Stimulated activated CD8-positive, alpha-beta memory T cell treated with anti-CD3 and anti-CD28 coated beads, Interleukin-7, amount 100 ng/mL, for 1 hour (primary cell): ENCODE measurements around the gene DHX16.
A peak's percentile ranks its signal among the peaks of the same experiment; 100 is the strongest.
"Not testable (repeated sequence)": the region's sequence is repeated elsewhere in the genome, so short reads cannot be mapped to it uniquely, and the experiment has no call there.

ENCODE experiments used
- DNase-seq, 2 donors: peaks; one replicate each; pipeline ENCODE4 v3.0.0-alpha.2; 2020; ENCODE audit warnings: low read depth in 2 of 2

DHX16 gene

DNA sequence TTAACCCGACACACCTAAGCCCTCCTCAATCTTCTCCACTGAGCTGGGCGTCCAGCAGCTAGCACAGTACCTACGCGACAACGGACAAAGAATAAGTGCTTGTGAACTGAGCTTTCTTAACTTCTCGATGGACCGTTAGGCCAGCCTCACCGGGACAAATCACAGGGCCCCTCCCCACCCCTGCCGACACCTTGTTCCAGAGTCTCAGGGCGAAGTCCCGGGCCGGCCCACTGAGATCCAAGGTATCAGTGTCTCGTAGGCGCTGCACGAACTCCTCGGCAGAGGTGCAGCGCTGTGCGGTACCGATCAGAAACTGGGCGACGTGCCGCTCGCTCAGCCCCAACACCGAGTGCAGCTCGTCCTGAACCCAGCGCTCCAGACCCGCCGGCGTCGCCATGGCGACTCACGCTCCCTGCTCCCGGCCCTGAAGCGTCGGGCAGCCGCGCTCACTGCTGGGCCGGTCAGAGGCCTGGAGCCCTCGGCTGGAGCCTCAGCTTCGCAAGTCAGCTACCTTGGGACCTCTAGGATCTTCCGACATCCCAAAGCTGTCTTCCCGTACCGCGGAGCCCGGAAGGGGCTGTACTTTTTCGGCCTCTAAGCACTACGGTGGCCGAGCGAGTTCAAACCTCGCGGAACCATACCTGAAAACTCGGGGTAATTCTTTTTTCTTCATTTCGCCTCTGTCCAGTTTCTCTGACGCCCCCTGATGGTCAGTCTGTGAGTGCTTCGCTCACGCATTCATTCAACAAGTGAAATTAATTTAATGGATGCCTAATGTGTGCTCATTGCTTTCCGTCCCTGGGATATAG lies at the start of gene DHX16:
TSS of gene DHX16 (minus strand) at position 562 of the 809 bp plus-strand sequence. CDS start at position 397, 165 bp downstream.
- DNase-seq = peak; percentile 79 to 84

DNA sequence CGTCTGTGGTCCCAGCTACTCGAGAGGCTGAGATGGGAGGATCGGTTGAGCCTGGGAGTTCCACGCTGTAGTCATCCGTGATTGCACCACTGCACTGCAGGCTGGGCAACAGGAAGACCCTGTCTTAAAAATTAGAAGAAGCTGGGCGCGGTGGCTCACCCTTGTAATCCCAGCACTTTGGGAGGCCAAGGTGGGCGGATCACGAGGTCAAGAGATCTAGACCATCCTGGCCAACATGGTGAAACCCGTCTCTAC lies 49.1 kb upstream of the DHX16 start:
- not testable (repeated sequence) for DNase-seq

- peak; percentile 89 to 93 for DNase-seq
Measured at GRCh38 chr6:30721198-30722024, 48.6 kb upstream of the DHX16 start.

DNA sequence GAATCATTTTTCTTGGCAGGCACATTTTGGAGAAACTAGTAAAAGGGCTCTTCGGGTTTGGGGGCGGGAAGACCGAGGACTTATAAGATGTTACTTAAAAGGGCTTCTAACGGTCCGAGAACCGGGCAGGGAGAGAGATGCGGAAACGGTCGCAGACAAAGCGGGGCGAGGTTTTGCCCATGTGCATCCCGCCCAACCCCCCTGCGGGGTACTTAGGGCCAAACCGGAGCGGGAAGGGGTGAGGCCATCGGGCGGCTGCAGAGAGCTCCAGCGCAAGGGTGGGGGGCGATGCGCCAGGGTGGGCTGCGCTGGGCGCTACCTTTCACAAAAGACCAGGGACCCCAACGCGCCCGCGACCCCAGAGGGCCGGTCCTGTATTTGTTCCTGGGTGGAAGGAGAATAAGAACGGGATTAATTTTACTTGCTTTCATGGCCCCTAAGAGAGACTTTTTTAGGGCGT lies 48.0 kb upstream of the DHX16 start:
- DNase-seq = no peak

DNA sequence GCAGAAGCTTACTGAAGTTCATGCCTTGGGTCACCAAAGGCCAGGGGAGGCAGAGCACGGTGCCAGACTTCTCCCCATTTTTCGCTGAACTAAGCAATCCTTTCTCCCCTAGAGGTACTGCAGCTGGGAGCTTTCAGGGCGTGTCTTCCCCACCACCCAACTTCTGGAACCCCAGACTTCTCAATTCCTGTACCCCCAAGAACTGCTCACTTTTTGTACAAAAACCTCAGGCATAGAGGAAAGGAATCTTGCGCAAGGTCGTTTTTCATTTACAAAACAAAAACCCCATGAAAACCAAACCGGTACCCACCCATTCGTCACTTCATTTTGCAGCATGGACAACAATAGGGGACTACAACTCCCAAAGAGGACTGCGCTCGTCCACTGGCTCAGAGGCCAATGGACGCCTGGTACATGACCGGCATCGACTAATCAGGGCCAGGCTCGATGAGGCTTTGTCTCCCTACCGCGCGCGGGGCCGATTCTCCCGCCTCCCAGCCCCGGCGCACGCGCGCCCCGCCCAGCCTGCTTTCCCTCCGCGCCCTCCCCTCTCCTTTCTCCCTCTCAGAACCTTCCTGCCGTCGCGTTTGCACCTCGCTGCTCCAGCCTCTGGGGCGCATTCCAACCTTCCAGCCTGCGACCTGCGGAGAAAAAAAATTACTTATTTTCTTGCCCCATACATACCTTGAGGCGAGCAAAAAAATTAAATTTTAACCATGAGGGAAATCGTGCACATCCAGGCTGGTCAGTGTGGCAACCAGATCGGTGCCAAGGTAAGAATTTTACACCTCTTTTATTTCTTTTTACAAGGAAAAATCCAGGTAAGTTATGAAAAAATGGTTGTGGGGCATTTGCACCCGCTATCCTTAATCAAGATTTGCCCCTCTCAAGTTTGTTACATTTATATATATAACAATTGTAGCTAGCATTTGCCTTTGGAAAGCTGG lies 47.3 kb upstream of the DHX16 start, which contains the start of gene TUBB:
TSS of gene TUBB (plus strand) at position 562 of the 947 bp plus-strand sequence. CDS start at position 717, 155 bp downstream.
- DNase-seq = peak; percentile 86 to 91

GRCh38 chr6:30719356-30719755 lies 46.5 kb upstream of the DHX16 start:
- DNase-seq = no peak

- DNase-seq = not testable (repeated sequence)
Measured at GRCh38 chr6:30717845-30718720, 45.3 kb upstream of the DHX16 start.

GRCh38 chr6:30717129-30717844 lies 44.5 kb upstream of the DHX16 start, which contains the start of gene MDC1:
Gene MDC1, minus strand, starts transcription at chr6:30717281. Its CDS starts 2,106 bp downstream, at chr6:30715175.
- DNase-seq = peak; percentile 96 to 98

DNA sequence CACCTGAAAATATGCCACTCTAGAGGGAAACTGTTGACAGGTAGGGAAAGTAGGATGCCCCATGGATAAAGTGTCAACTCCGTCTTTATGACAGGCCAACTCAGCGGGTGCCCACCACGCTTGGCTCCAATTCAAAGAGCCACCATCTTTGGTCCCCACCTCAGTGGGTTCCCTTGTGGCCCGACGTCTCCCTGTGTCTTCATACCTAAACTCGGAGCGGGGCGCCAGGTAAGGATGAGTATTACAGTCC lies 44.0 kb upstream of the DHX16 start:
- DNase-seq = no peak

DNA sequence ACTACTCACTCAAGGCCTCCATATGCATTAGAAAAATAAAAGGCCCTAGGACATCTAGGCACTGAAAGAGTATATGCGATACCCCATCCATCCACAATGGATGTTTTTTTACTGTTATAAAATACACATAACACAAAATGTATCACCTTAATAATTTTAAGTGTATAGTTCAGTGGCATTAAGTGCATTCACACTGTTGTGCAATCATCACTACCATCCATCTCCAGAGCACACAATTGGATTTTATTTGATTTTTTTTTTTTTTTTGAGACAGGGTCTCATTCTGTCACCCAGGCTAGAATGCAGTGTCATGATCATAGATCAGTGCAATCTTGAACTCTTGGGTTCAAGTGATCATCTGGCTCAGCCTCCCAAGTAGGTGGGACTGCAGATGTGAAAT lies 41.5 kb upstream of the DHX16 start:
- DNase-seq = no peak

GRCh38 chr6:30712441-30712945 lies 39.7 kb upstream of the DHX16 start:
- DNase-seq = no peak

GRCh38 chr6:30711758-30712380 lies 39.1 kb upstream of the DHX16 start:
- no peak for DNase-seq

- no peak for DNase-seq
Measured at GRCh38 chr6:30709101-30709868, 36.5 kb upstream of the DHX16 start.

DNA sequence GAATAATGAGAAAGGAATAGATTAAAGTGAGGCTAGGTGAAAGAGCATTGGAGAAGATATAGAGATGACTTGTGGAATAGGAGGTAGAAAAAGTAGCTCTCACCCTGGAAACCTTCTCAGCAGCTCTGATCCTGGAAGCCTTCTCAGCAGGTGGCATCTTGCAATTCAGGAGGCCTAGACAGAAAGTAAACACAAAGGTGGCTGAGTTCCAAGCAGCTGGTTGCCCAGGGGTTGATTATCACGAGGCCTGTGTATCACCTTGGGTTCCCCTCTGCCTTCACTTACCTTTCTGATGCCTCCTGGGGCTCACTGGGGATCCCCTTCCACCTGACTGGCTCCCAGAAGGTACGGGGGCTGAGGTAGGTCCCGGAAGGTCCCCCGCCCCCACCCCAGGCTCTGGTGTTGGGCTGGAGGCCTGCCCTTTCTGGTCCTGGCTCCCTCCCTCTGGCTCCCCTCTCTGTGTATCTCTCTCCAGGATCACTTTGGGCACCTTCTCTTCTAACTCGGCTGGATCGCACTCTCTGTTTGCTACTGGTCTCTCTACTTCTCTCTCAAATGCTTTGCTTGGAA lies 34.6 kb upstream of the DHX16 start:
- no peak for DNase-seq

GRCh38 chr6:30705620-30706019 lies 32.8 kb upstream of the DHX16 start:
- DNase-seq = no peak

GRCh38 chr6:30703821-30704220 lies 31.0 kb upstream of the DHX16 start:
- no peak for DNase-seq

GRCh38 chr6:30703011-30703410 lies 30.2 kb upstream of the DHX16 start:
- DNase-seq = no peak

DNA sequence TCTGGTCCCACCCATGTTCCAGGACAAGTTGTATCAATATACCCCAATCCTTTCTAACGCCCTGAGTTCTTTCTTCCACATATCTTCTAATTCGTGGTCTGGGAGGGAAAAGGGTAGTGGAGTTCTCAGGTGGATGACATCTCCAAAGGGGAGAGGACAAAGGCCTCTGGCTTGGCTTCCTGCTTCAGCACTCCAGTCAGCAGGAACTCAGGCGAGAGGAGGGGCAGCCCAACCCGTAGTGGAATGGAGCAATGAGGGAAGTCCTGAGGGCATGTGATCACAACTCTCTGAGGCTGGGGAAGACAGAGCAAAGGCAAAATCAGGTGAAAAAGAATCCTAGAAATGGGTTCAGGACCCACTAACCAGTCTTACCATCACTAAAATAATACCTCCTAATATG lies 27.5 kb upstream of the DHX16 start:
- DNase-seq = no peak
